Measurements from ENCODE around the gene DDX6. TPM values are rescaled to one million over a fixed set of nuclear protein-coding genes. Genes with fewer than 3 reads are reported as not detected.

Gene DDX6
- total and polyA plus RNA-seq, 9 of the 15 experiments (the other 6 are each of a cell fraction or from before 2014, with no cell fraction given): 10.0 to 102 (median 58.2) TPM

- TF ChIP-seq ZNF766 (CRISPR knock-in tag; conservative IDR thresholded peaks at IDR 0.05) (no peak), ETS2 (tag; IDR thresholded peaks at IDR 0.05; ENCODE audit: borderline replicate concordance, poor library complexity, severe bottlenecking) (no peak), ZNF316 (IDR thresholded peaks at IDR 0.05) (no peak), FOS (IDR thresholded peaks at IDR 0.05; ENCODE audit: extremely low read depth, insufficient read length) (no peak), TBP (optimal IDR thresholded peaks at IDR 0.05; ENCODE audit: low read depth, low read length) (no peak), THRAP3 (IDR thresholded peaks at IDR 0.05; ENCODE audit: borderline replicate concordance) (no peak), ZNF239 (CRISPR knock-in tag; IDR thresholded peaks at IDR 0.05) (no peak), ZNF324 (CRISPR knock-in tag; IDR thresholded peaks at IDR 0.05) (no peak), ZBTB9 (CRISPR knock-in tag; IDR thresholded peaks at IDR 0.05) (no peak), FOXA3 (CRISPR knock-in tag; conservative IDR thresholded peaks at IDR 0.05 in 1 of 2, IDR thresholded peaks at IDR 0.05 in 1 of 2) (peak in 1 of 2 experiments; percentile 85; a peak in 3 of 4 replicates), MCM3 (IDR thresholded peaks at IDR 0.05) (no peak), E2F5 (CRISPR knock-in tag; IDR thresholded peaks at IDR 0.05) (no peak), NONO (IDR thresholded peaks at IDR 0.05; ENCODE audit: low read depth in 2 of 2, low read length in 1 of 2) (no peak), YY1 (IDR thresholded peaks at IDR 0.05; ENCODE audit: borderline replicate concordance in 1 of 3, control insufficient read depth in 1 of 3, extremely low read depth in 1 of 3, insufficient read depth in 3 of 3, insufficient read length in 1 of 3, insufficient replicate concordance in 2 of 3, low read depth in 1 of 3, low read length in 2 of 3) (no peak), TAL1 (IDR thresholded peaks at IDR 0.05) (peak; percentile 76), MLLT1 (IDR thresholded peaks at IDR 0.05) (peak in 1 of 2 experiments; percentile 34; a peak in 1 of 4 replicates), DPF2 (IDR thresholded peaks at IDR 0.05) (peak; percentile 43; the same call in 1 of the 2 replicates), GATA2 (CRISPR knock-in tag; IDR thresholded peaks at IDR 0.05) (peak; percentile 66), ZNF212 (CRISPR knock-in tag; IDR thresholded peaks at IDR 0.05) (no peak), ZNF140 (CRISPR knock-in tag; IDR thresholded peaks at IDR 0.05) (no peak), MEIS2 (IDR thresholded peaks at IDR 0.05; ENCODE audit: partially characterized antibody) (peak; percentile 69), TSC22D4 (tag; IDR thresholded peaks at IDR 0.05) (no peak), GATAD2B (IDR thresholded peaks at IDR 0.05; ENCODE audit: borderline replicate concordance) (no peak), ARID1B (IDR thresholded peaks at IDR 0.05) (peak; percentile 79), MTA2 (IDR thresholded peaks at IDR 0.05; ENCODE audit: low read depth) (peak; percentile 58; the same call in 1 of the 2 replicates), POLR3G (IDR thresholded peaks at IDR 0.05; ENCODE audit: extremely low read depth, insufficient read length, insufficient replicate concordance) (no peak)
These were observed 48.7 kb downstream of the DDX6 start (continued) for GRCh38 chr11:118742304-118742703.

Data from K562 (cell line).